GM19468 (cell line): ENCODE data around the gene AFF1.

Experiments
- ATAC-seq: cut with Tn5 transposase; IDR thresholded peaks from one replicate; pipeline ENCODE4 v1.9.1; 2021; ENCODE audit warnings: mild to moderate bottlenecking, moderate library complexity, moderate number of reproducible peaks; ENCODE audit not compliant: unreplicated experiment; ENCODE audit errors: extremely low read depth

The AFF1 gene

GRCh38 chr4:86918539-86919072, 16.2 kb upstream of the AFF1 start:
- peak; percentile 20 for ATAC-seq

GRCh38 chr4:86919561-86920223, 15.1 kb upstream of the AFF1 start:
- no peak for ATAC-seq

- no peak for ATAC-seq
Observed at GRCh38 chr4:86921608-86922252, 13.1 kb upstream of the AFF1 start.

- ATAC-seq, result no peak
Observed at GRCh38 chr4:86924811-86925210, 10.0 kb upstream of the AFF1 start.

GRCh38 chr4:86926435-86927086, 8.2 kb upstream of the AFF1 start:
- no peak for ATAC-seq

GRCh38 chr4:86927843-86928395, 6.9 kb upstream of the AFF1 start:
- no peak for ATAC-seq

GRCh38 chr4:86928400-86929255, 6.2 kb upstream of the AFF1 start:
- ATAC-seq, result no peak

GRCh38 chr4:86934147-86934770, 552 bp upstream of the AFF1 start:
- no peak for ATAC-seq

GRCh38 chr4:86935566-86935852, 698 bp downstream of the AFF1 start:
- ATAC-seq, result no peak

- ATAC-seq, result peak; percentile 2
Observed at GRCh38 chr4:86935853-86936733, 1.3 kb downstream of the AFF1 start.

GRCh38 chr4:86938771-86939520, 4.1 kb downstream of the AFF1 start:
- no peak for ATAC-seq

GRCh38 chr4:86939729-86940575, 5.1 kb downstream of the AFF1 start:
- ATAC-seq, result peak; percentile 69

GRCh38 chr4:86940920-86941460, 6.2 kb downstream of the AFF1 start:
- no peak for ATAC-seq

GRCh38 chr4:86942185-86942666, 7.4 kb downstream of the AFF1 start:
- ATAC-seq, result no peak

GRCh38 chr4:86944964-86945781, 10.4 kb downstream of the AFF1 start:
- ATAC-seq, result no peak

- no peak for ATAC-seq
Observed at GRCh38 chr4:86946868-86947500, 12.2 kb downstream of the AFF1 start.
